Neural crest cell (in vitro differentiated cells): Measurements from ENCODE around the gene KCNMB4. TPM values are rescaled to one million over a fixed set of nuclear protein-coding genes. Genes with fewer than 3 reads are reported as not detected.

ENCODE experiments used
- DNase-seq: peaks from one replicate; pipeline ENCODE4 v3.0.0; 2021; ENCODE audit warnings: low read depth, mixed read lengths, low spot score
- H3K27ac Mint-ChIP-seq: one replicate; pipeline ENCODE4 v1.8.0; 2021; ENCODE audit warnings: mild to moderate bottlenecking, mixed read lengths; ENCODE audit not compliant: unreplicated experiment
- H3K27me3 Mint-ChIP-seq: 2 replicates; pipeline ENCODE4 v1.8.0; 2021; ENCODE audit warnings: low read depth, mild to moderate bottlenecking, mixed read lengths
- H3K36me3 Mint-ChIP-seq: 2 replicates; pipeline ENCODE4 v1.8.0; 2021; ENCODE audit warnings: low read depth, mild to moderate bottlenecking, mixed read lengths
- H3K4me1 Mint-ChIP-seq: 2 replicates; pipeline ENCODE4 v1.8.0; 2021; ENCODE audit warnings: mixed read lengths
- H3K4me3 Mint-ChIP-seq: one replicate; pipeline ENCODE4 v1.8.0; 2021; ENCODE audit warnings: mild to moderate bottlenecking, mixed read lengths
- H3K9me3 Mint-ChIP-seq: 2 replicates; pipeline ENCODE4 v1.8.0; 2021; ENCODE audit warnings: mixed read lengths
- CTCF ChIP-seq: fragments of 200-600 bp; sonication (generic); conservative IDR thresholded peaks from 2 replicates; pipeline ENCODE4 v1.5.0; 2021; ENCODE audit warnings: antibody characterized with exemption, mild to moderate bottlenecking
- total RNA-seq: library from RNA; stranded (reverse); gene quantifications from 2 replicates; pipeline ENCODE4 v1.2.1, GENCODE V29; 2021

The KCNMB4 gene
- total RNA-seq, 1 donor from 2014 or later: 6.9 TPM

- no peak for TF ChIP-seq CTCF
- H3K4me1 Mint-ChIP-seq: no peaks in the 10 kb centered on the region
- H3K36me3 Mint-ChIP-seq: no peaks in the 10 kb centered on the region
- DNase-seq: no peak
- no peaks in the 10 kb centered on the region for H3K27me3 Mint-ChIP-seq
- peaks cover 3% of the 10 kb centered on the region for H3K9me3 Mint-ChIP-seq
- no peak overlapping the region for H3K4me3 Mint-ChIP-seq
- H3K27ac Mint-ChIP-seq: no peak overlapping the region
These were observed 77.1 kb downstream of the KCNMB4 start for GRCh38 chr12:70443062-70443673.

- Mint-ChIP-seq H3K4me3 (no peak overlapping the region), H3K4me1 (no peaks in the 10 kb centered on the region), H3K27ac (no peak overlapping the region), H3K27me3 (no peaks in the 10 kb centered on the region), H3K9me3 (peaks cover 8% of the 10 kb centered on the region), H3K36me3 (peaks cover 6% of the 10 kb centered on the region)
- no peak for TF ChIP-seq CTCF
- no peak for DNase-seq
These were observed 78.8 kb downstream of the KCNMB4 start for GRCh38 chr12:70444903-70445302.

- Mint-ChIP-seq H3K27me3 (no peaks in the 10 kb centered on the region), H3K4me1 (no peaks in the 10 kb centered on the region), H3K27ac (no peak overlapping the region), H3K9me3 (peaks cover 16% of the 10 kb centered on the region), H3K36me3 (peaks cover 6% of the 10 kb centered on the region), H3K4me3 (no peak overlapping the region)
- no peak for DNase-seq
- no peak for TF ChIP-seq CTCF
These were observed 82.3 kb downstream of the KCNMB4 start for GRCh38 chr12:70448371-70448770.

GRCh38 chr12:70449074-70449752 is 83.1 kb downstream of the KCNMB4 start:
- no peak for TF ChIP-seq CTCF
- H3K9me3 Mint-ChIP-seq: peaks cover 16% of the 10 kb centered on the region
- H3K27ac Mint-ChIP-seq: no peak overlapping the region
- no peak for DNase-seq
- no peaks in the 10 kb centered on the region for H3K27me3 Mint-ChIP-seq
- no peak overlapping the region for H3K4me3 Mint-ChIP-seq
- H3K4me1 Mint-ChIP-seq: no peaks in the 10 kb centered on the region
- H3K36me3 Mint-ChIP-seq: peaks cover 6% of the 10 kb centered on the region

GRCh38 chr12:70449753-70450341 is 83.8 kb downstream of the KCNMB4 start:
- Mint-ChIP-seq H3K4me1 (no peaks in the 10 kb centered on the region), H3K27ac (no peak overlapping the region), H3K4me3 (no peak overlapping the region), H3K27me3 (no peaks in the 10 kb centered on the region), H3K9me3 (peaks cover 16% of the 10 kb centered on the region), H3K36me3 (peaks cover 6% of the 10 kb centered on the region)
- no peak for DNase-seq
- no peak for TF ChIP-seq CTCF
